Measurements from ENCODE around the gene SLC25A47. TPM values are rescaled to one million over a fixed set of nuclear protein-coding genes. Genes with fewer than 3 reads are reported as not detected.

The SLC25A47 gene
- total RNA-seq, 6 experiments from 2014 or later = not detected

- no peak for DNase-seq
- no peak for TF ChIP-seq CTCF (IDR thresholded peaks at IDR 0.05)
- Mint-ChIP-seq H3K36me3 (ENCODE audit: low read depth) (peaks cover 17% of the 10 kb centered on the region), H3K27ac (no peak overlapping the region), H3K9me3 (no peaks in the 10 kb centered on the region), H3K4me1 (ENCODE audit: low read depth) (no peaks in the 10 kb centered on the region), H3K27me3 (ENCODE audit: insufficient read depth) (no peaks in the 10 kb centered on the region; the same call in none of the 2 replicates), H3K4me3 (no peak overlapping the region)
Observed at GRCh38 chr14:100332071-100332639, 9.0 kb downstream of the SLC25A47 start.

DNA sequence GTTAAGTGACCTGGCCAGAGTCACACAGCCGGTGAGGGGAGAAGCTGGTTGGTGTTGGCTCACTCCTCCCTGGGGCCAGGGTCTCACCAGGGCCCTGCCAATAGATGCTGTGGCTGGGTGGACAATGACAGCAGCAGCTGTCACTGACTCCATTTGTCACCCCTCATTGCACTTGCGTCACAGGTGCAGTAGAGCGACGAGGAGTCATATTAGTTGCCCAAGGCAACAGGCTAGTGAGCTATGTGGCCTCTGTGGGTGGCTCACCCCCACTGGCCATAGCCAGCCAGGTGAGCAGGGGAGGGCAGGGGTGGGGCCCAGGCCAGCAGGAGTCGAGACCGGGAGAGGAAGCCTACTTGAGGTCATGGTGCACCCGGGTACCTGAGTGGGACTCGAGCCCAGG, 9.7 kb downstream of the SLC25A47 start:
- TF ChIP-seq CTCF (IDR thresholded peaks at IDR 0.05) = no peak
- H3K27ac Mint-ChIP-seq = no peak overlapping the region
- H3K36me3 Mint-ChIP-seq (ENCODE audit: low read depth) = peaks cover 18% of the 10 kb centered on the region
- H3K27me3 Mint-ChIP-seq (ENCODE audit: insufficient read depth) = no peaks in the 10 kb centered on the region; the same call in none of the 2 replicates
- no peak for DNase-seq
- H3K9me3 Mint-ChIP-seq = no peaks in the 10 kb centered on the region
- H3K4me1 Mint-ChIP-seq (ENCODE audit: low read depth) = no peaks in the 10 kb centered on the region
- H3K4me3 Mint-ChIP-seq = no peak overlapping the region

GRCh38 chr14:100333311-100333710, 10.2 kb downstream of the SLC25A47 start:
- no peak overlapping the region for H3K27ac Mint-ChIP-seq
- no peaks in the 10 kb centered on the region for H3K9me3 Mint-ChIP-seq
- peaks cover 18% of the 10 kb centered on the region for H3K36me3 Mint-ChIP-seq (ENCODE audit: low read depth)
- H3K27me3 Mint-ChIP-seq (ENCODE audit: insufficient read depth) = no peaks in the 10 kb centered on the region; the same call in none of the 2 replicates
- H3K4me1 Mint-ChIP-seq (ENCODE audit: low read depth) = no peaks in the 10 kb centered on the region
- H3K4me3 Mint-ChIP-seq = no peak overlapping the region
- no peak for TF ChIP-seq CTCF (IDR thresholded peaks at IDR 0.05)
- no peak for DNase-seq

DNA sequence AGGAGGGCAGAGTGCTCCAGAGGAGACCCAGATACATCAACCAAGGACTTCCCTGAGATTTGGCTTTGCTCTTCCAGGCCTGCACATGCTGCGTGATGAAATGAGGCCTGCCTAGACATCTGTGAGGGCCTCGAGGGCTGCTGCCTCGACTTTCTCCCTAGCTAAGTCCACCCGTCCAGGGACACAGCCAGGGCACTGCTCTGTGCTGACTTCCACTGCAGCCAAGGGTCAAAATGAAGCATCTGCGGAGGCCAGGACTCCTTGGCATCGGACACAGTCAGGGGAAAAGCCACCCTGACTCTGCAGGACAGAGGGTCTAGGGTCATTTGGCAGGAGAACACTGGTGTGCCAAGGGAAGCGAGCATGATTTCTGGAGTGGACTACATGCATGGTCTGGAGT, 10.7 kb downstream of the SLC25A47 start:
- H3K4me3 Mint-ChIP-seq = no peak overlapping the region

DNA sequence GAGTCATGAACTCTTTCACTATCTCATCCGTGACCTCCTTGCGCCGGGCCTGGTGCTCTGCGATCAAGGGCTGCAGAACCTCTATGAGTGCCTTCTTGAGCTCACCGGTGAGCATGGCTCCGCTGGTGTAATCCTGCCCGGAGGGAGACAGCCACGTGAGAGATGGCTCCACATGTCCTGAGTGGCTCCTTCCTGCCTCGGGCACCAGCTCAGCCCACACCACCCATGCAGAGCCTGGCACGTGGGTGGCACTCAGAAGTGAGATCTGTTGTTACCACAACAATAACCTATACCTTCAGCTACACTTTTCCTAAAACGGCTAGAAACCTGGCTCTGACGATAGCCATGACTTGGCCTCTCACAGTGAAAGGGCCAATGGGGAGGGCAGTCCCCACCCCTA, 11.8 kb downstream of the SLC25A47 start:
- Mint-ChIP-seq H3K4me1 (ENCODE audit: low read depth) (no peaks in the 10 kb centered on the region), H3K27me3 (ENCODE audit: insufficient read depth) (no peaks in the 10 kb centered on the region; the same call in none of the 2 replicates), H3K27ac (no peak overlapping the region), H3K36me3 (ENCODE audit: low read depth) (peaks cover 20% of the 10 kb centered on the region), H3K4me3 (no peak overlapping the region), H3K9me3 (no peaks in the 10 kb centered on the region)
- TF ChIP-seq CTCF (IDR thresholded peaks at IDR 0.05) = no peak
- DNase-seq = no peak

More for the DNA sequence above, 10.7 kb downstream of the SLC25A47 start:
- Mint-ChIP-seq H3K36me3 (ENCODE audit: low read depth) (peaks cover 18% of the 10 kb centered on the region), H3K4me1 (ENCODE audit: low read depth) (no peaks in the 10 kb centered on the region), H3K9me3 (no peaks in the 10 kb centered on the region), H3K27ac (no peak overlapping the region), H3K27me3 (ENCODE audit: insufficient read depth) (no peaks in the 10 kb centered on the region; the same call in none of the 2 replicates)
- no peak for TF ChIP-seq CTCF (IDR thresholded peaks at IDR 0.05)
- no peak for DNase-seq
